Activated CD8-positive, alpha-beta memory T cell treated with anti-CD3 and anti-CD28 coated beads, Interleukin-2, amount 50 U/mL, for 24 hours (primary cell): ENCODE measurements around the gene NUP35.
"Not testable (repeated sequence)": the region's sequence is repeated elsewhere in the genome, so short reads cannot be mapped to it uniquely, and the experiment has no call there.

ENCODE experiments used
- DNase-seq: peaks from one replicate; pipeline ENCODE4 v3.0.0-alpha.2; 2020; ENCODE audit errors: extremely low read depth

NUP35 gene

GRCh38 chr2:183134016-183134415, 9.8 kb downstream of the NUP35 start:
- no peak for DNase-seq

GRCh38 chr2:183148955-183149354, 24.7 kb downstream of the NUP35 start:
- DNase-seq = no peak

DNA sequence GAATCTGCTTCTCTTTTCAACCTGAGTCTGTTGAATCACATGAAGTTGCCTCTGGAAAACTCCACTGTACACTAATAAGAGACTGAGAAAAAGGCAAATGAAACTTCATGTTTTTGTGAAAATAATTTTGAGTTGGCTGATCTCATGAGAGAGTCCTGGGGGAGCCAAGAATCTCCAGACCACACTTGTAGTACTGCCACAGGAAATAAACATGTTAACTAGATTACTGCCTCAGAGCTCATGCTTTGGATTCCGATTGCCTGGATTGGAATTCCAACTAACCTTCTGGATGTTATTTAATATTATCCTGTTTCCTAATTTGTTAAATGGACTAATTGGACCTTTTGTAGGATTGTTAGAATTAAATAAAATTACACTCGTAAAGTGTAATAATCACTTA, 25.2 kb downstream of the NUP35 start:
- no peak for DNase-seq

DNA sequence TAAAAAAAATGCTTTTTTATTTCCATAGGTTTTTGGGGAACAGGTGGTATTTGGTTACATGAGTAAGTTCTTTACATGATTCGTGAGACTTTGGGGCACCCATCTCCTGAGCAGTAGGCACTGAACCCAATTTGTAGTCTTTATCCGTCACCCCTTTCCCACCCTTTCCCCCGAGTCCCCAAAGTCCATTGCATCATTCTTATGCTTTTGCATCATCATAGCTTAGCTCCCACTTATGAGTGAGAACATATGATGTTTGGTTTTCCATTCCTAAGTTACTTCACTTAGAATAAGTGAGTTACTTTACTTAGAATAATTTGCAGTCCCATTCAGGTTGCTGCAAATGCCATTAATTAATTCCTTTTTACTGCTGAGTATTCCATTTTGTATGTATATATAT, 28.0 kb downstream of the NUP35 start:
- DNase-seq = not testable (repeated sequence)

GRCh38 chr2:183153967-183154366, 29.7 kb downstream of the NUP35 start:
- DNase-seq = no peak

DNA sequence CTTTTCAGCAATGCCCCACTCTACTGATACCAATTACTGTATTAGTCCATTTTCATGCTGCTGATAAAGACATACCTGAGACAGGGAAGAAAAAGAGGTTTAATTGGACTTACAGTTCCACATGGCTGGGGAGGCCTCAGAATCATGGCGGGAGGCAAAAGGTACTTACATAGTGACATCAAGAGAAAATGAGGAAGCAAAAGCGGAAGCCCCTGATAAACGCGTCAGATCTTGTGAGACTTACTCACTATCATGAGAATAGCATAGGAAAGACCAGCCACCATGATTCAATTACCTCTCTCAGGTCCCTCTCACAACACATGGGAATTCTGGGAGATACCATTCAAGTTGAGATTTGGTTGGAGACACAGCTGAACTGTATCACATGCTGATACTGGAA, 30.5 kb downstream of the NUP35 start:
- not testable (repeated sequence) for DNase-seq

- DNase-seq = no peak
Measured at GRCh38 chr2:183157131-183157530, 32.9 kb downstream of the NUP35 start.

DNA sequence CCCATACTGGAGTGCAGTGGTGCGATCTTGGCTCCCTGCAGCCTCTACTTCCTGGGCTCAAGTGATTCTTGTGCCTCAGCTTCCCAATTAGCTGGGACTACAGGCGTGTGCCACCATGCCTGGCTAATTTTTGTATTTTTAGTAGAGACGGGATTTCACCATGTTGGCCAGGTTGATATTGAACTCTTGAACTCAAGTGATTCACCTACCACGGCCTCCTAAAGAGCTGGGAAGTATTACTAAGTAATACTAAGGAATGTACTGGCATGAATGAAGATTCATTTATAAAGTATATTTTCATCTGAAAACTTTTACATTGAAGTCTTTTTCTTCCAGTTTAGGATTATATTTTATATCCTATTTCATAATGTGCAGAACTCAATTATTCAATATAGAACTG, 38.1 kb downstream of the NUP35 start:
- no peak for DNase-seq

GRCh38 chr2:183163821-183164649, 39.8 kb downstream of the NUP35 start:
- DNase-seq = no peak

- DNase-seq = no peak
Measured at GRCh38 chr2:183164650-183165015, 40.4 kb downstream of the NUP35 start.

- no peak for DNase-seq
Measured at GRCh38 chr2:183166210-183166609, 42.0 kb downstream of the NUP35 start.

DNA sequence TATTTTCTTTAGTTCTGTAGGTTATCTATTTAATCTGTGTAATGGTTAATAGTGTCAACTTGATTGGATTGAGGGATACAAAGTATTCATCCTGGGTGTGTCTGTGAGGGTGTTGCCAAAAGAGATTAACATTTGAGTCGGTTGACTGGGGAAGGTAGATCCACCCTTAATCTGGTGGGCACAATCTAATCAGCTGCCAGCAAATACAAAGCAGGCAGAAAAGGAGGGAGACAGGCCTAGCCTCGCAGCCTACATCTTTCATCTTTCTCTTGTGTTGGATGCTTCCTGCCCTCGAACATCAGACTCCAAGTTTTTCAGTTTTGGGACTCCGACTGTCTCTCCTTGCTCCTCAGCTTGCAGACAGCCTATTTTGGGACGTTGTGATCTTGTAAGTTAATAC, 42.7 kb downstream of the NUP35 start:
- DNase-seq = not testable (repeated sequence)

- DNase-seq = no peak
Measured at GRCh38 chr2:183172220-183172887, 48.1 kb downstream of the NUP35 start.

- no peak for DNase-seq
Measured at GRCh38 chr2:183179156-183179555, 54.9 kb downstream of the NUP35 start.

DNA sequence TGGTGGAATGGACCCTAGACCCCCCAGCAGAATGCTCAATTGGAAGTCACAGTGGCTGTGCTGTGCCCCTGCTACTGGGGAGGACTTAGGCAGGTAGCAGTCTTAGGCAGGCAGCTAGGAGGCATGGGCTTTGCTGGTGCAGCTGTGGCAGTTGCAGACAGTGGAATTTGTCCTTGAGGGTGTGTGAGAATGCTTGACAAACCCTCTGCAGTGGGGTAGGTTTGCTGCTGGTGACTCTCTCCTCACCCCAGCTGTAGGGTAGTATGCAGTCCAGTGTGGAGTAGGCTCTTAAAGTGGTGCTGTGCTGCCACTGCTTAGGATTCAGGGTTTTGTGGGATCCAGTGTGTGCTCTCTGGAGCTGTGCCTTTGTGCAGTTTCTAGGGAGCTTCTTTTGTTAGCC, 61.3 kb downstream of the NUP35 start:
- no peak for DNase-seq

DNA sequence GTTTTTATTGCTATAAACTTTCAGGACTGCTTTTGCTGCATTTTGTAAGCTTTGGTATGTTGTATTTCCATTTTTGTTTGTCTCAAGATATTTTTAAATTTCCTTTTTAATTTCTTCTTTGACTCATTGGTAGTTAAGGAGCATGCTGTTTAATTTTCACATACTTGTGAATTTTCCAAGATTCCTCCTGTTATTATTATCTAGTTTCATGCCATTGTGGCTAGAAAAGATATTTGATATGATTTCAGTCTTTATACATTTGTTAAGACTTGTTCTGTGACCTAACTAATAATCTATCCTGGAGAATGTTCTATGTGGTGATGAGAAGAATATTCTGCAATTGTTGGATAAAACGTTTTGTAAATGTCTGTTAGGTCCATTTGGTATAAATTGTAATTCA, 62.1 kb downstream of the NUP35 start:
- no peak for DNase-seq

- no peak for DNase-seq
Measured at GRCh38 chr2:183186766-183187165, 62.5 kb downstream of the NUP35 start.

- DNase-seq = no peak
Measured at GRCh38 chr2:183192343-183192742, 68.1 kb downstream of the NUP35 start.

- no peak for DNase-seq
Measured at GRCh38 chr2:183193904-183194303, 69.7 kb downstream of the NUP35 start.

- no peak for DNase-seq
Measured at GRCh38 chr2:183195397-183195796, 71.2 kb downstream of the NUP35 start.

GRCh38 chr2:183195998-183196409, 71.8 kb downstream of the NUP35 start:
- no peak for DNase-seq

DNA sequence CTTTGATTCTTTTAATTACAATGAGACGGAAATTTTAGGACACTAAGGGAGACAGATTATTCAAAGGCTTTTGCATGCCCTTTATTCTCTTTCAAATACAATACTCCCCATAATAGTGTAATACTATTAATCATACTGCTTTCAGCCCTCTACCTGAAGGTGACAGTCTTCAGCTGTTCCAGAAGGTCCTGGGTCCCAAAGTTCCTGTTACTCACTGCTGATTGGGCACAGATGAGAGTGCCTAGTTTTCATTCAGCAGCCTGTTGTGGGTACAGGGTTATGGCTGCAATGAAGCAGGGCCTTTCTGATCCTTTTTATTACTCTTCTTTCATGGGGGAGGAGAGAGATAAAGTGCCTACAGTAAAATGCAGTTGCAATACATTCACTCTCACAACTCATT, 80.2 kb downstream of the NUP35 start:
- no peak for DNase-seq

GRCh38 chr2:183207110-183207509, 82.9 kb downstream of the NUP35 start:
- DNase-seq = no peak
